SK-N-SH (cell line): ENCODE results near the gene PDCD11. TPM values are rescaled to one million over a fixed set of nuclear protein-coding genes. Genes with fewer than 3 reads are reported as not detected.

Source experiments
- CTCF ChIA-PET: fragments of 300-600, 350-600 bp; formaldehyde crosslinking; extraction: SDS; loops from one replicate; lab custom pipeline; 2021; lab: Yijun Ruan, JAX
- POLR2A ChIA-PET: fragments of 350-600 bp; sonication (Branson Sonifier 250); formaldehyde crosslinking; extraction: SDS; loops from one replicate; lab custom pipeline; 2020; ENCODE audit warnings: antibody characterized with exemption, inconsistent platforms; lab: Yijun Ruan, JAX
- DNase-seq: peaks from one replicate; pipeline ENCODE4 v3.0.0; 2012
- H2AFZ ChIP-seq: fragments of 200-600 bp; sonication (generic); 2 replicates; pipeline ENCODE4 v1.8.1; 2016; ENCODE audit warnings: antibody characterized with exemption, mild to moderate bottlenecking, low read depth
- H3F3A ChIP-seq: fragments of 200-600 bp; sonication (generic); replicated peaks from 2 replicates; pipeline ENCODE3; 2016; ENCODE audit warnings: antibody characterized with exemption, mild to moderate bottlenecking; ENCODE audit not compliant: insufficient read depth
- H3K27ac ChIP-seq, 2 experiments: fragments of 200-500 bp in 1 of 2; fragments of 200-600 bp in 1 of 2; sonication (Bioruptor generic) in 1 of 2; sonication (generic), shearing (Covaris generic) in 1 of 2; 2 replicates each; pipeline versions ENCODE4 v1.5.1 to v1.6.1; 2014 to 2016; ENCODE audit warnings: low read depth in 2 of 2, inconsistent platforms in 1 of 2, low read length in 1 of 2, mild to moderate bottlenecking in 1 of 2, mixed read lengths in 1 of 2
- H3K27me3 ChIP-seq: fragments of 200-600 bp; sonication (generic), shearing (Covaris generic); 2 replicates; pipeline ENCODE4 v1.6.1; 2016; ENCODE audit warnings: mixed run types; ENCODE audit not compliant: insufficient read depth
- H3K36me3 ChIP-seq, 2 experiments: fragments of 200-500 bp in 1 of 2; fragments of 200-600 bp in 1 of 2; sonication (Bioruptor generic) in 1 of 2; sonication (generic) in 1 of 2; replicated peaks in 1 of 2; 2 replicates each; pipeline versions ENCODE3 to v1.5.1; 2014 to 2016; ENCODE audit warnings: low read length in 1 of 2, mild to moderate bottlenecking in 1 of 2; ENCODE audit not compliant: insufficient read depth in 2 of 2, control insufficient read depth in 1 of 2
- H3K4me1 ChIP-seq, 2 experiments: fragments of 200-500 bp in 1 of 2; fragments of 200-600 bp in 1 of 2; sonication (Bioruptor generic) in 1 of 2; sonication (generic), shearing (Covaris generic) in 1 of 2; 2 replicates each; pipeline versions ENCODE4 v1.5.1 to v1.6.1; 2014 to 2016; ENCODE audit warnings: low read depth in 1 of 2, low read length in 1 of 2, mixed run types in 1 of 2; ENCODE audit not compliant: insufficient read depth in 2 of 2, control insufficient read depth in 1 of 2
- H3K4me2 ChIP-seq: fragments of 200-600 bp; sonication (generic), shearing (Covaris generic); 2 replicates; pipeline ENCODE4 v1.6.1; 2017; ENCODE audit warnings: mixed run types
- H3K4me3 ChIP-seq, 2 experiments: fragments of 200-500 bp in 1 of 2; fragments of 200-600 bp in 1 of 2; sonication (Bioruptor generic) in 1 of 2; sonication (generic), shearing (Covaris generic) in 1 of 2; 2 replicates each; pipeline versions ENCODE4 v1.5.1 to v1.8.1; 2014 to 2016; ENCODE audit warnings: low read depth in 2 of 2, inconsistent platforms in 1 of 2, low read length in 1 of 2, mild to moderate bottlenecking in 1 of 2, mixed read lengths in 1 of 2, moderate library complexity in 1 of 2
- H3K79me2 ChIP-seq: fragments of 200-600 bp; sonication (generic); 2 replicates; pipeline ENCODE4 v1.8.1; 2017; ENCODE audit warnings: mild to moderate bottlenecking; ENCODE audit not compliant: insufficient read depth
- H3K9ac ChIP-seq: fragments of 200-600 bp; sonication (generic); 2 replicates; pipeline ENCODE4 v1.6.1; 2017; ENCODE audit warnings: mixed run types
- H3K9me2 ChIP-seq: fragments of 200-600 bp; sonication (generic); 2 replicates; pipeline ENCODE4 v1.6.1; 2017; ENCODE audit warnings: mixed run types
- H3K9me3 ChIP-seq: fragments of 200-600 bp; sonication (generic); 2 replicates; pipeline ENCODE4 v1.6.1; 2017; ENCODE audit warnings: mixed run types, mild to moderate bottlenecking, moderate library complexity
- H4K20me1 ChIP-seq: fragments of 200-600 bp; sonication (generic); 2 replicates; pipeline ENCODE4 v1.6.1; 2017; ENCODE audit warnings: mild to moderate bottlenecking, mixed run types; ENCODE audit not compliant: insufficient read depth
- ELF1 ChIP-seq: IDR thresholded peaks from 2 replicates; pipeline ENCODE4 v1.4.0; 2012
- EP300 ChIP-seq, 2 experiments: IDR thresholded peaks; 2 replicates each; pipeline versions ENCODE4 v1.4.0 to v1.6.1; 2012; ENCODE audit warnings: borderline replicate concordance in 1 of 2, low read depth in 1 of 2, low read length in 1 of 2
- EZH2phosphoT487 ChIP-seq: fragments of 200-600 bp; sonication (generic); IDR thresholded peaks from 2 replicates; pipeline ENCODE4 v1.6.1; 2017; ENCODE audit warnings: low read depth, mixed run types, mild to moderate bottlenecking, antibody characterized with exemption, moderate library complexity, borderline replicate concordance
- FOSL2 ChIP-seq: IDR thresholded peaks from 2 replicates; pipeline ENCODE4 v1.4.0; 2012; ENCODE audit warnings: low read depth, mild to moderate bottlenecking, moderate library complexity, borderline replicate concordance
- FOXM1 ChIP-seq: IDR thresholded peaks from 2 replicates; pipeline ENCODE4 v1.4.0; 2012; ENCODE audit warnings: low read depth, mild to moderate bottlenecking
- GABPA ChIP-seq: IDR thresholded peaks from 2 replicates; pipeline ENCODE4 v1.4.0; 2012; ENCODE audit warnings: low read depth, mild to moderate bottlenecking
- GATA2 ChIP-seq: sonication (generic); formaldehyde crosslinking; IDR thresholded peaks from 2 replicates; pipeline ENCODE4 v1.5.0; 2020; ENCODE audit warnings: mild to moderate bottlenecking, missing genetic modification reagents
- MXI1 ChIP-seq: IDR thresholded peaks from 2 replicates; pipeline ENCODE4 v1.6.1; 2012; ENCODE audit warnings: mild to moderate bottlenecking, low read depth, low read length, improper control_type of control experiment
- NFIC ChIP-seq: IDR thresholded peaks from 2 replicates; pipeline ENCODE4 v1.4.0; 2012; ENCODE audit warnings: borderline replicate concordance
- NRF1 ChIP-seq: IDR thresholded peaks from 2 replicates; pipeline ENCODE4 v1.6.1; 2012; ENCODE audit warnings: low read depth, mild to moderate bottlenecking, low read length
- POLR2AphosphoS5 ChIP-seq: IDR thresholded peaks from 2 replicates; pipeline ENCODE4 v1.6.1; 2012; ENCODE audit warnings: low read depth, low read length
- RAD21 ChIP-seq: IDR thresholded peaks from 2 replicates; pipeline ENCODE4 v1.6.1; 2012; ENCODE audit warnings: mild to moderate bottlenecking, low read length
- RXRA ChIP-seq: IDR thresholded peaks from 2 replicates; pipeline ENCODE4 v1.4.0; 2012; ENCODE audit warnings: low read depth, mild to moderate bottlenecking, borderline replicate concordance
- SMC3 ChIP-seq: IDR thresholded peaks from 2 replicates; pipeline ENCODE4 v1.6.1; 2012; ENCODE audit warnings: low read depth, low read length, improper control_type of control experiment
- TCF12 ChIP-seq: IDR thresholded peaks from 2 replicates; pipeline ENCODE4 v1.4.0; 2012
- YY1 ChIP-seq: IDR thresholded peaks from 2 replicates; pipeline ENCODE4 v1.4.0; 2012; ENCODE audit warnings: low read depth, mild to moderate bottlenecking
- WGBS: methylation state at CpG from one replicate; pipeline ENCODE4 v1.1.6; 2017; ENCODE audit warnings: low lambda C conversion rate; 5-methylcytosine and 5-hydroxymethylcytosine counted together
- polyA plus RNA-seq, 3 experiments: library from polyadenylated mRNA; depleted of rRNA; stranded (reverse); fragments of >200 nt; gene quantifications; 2 replicates each; pipeline ENCODE4 v1.2.3, GENCODE V29; 2012
- TF ChIP-seq, protein P1 (sequence below): IDR thresholded peaks from 2 replicates; pipeline ENCODE4 v1.4.0; 2012; ENCODE audit warnings: low read depth
- TF ChIP-seq, protein P2 (sequence below): IDR thresholded peaks from 2 replicates; pipeline ENCODE4 v1.4.0; 2012; ENCODE audit warnings: low read depth, borderline replicate concordance
- TF ChIP-seq, protein P3 (sequence below): fragments of 150-350 bp; IDR thresholded peaks from 2 replicates; pipeline ENCODE4 v1.6.1; 2017; ENCODE audit warnings: antibody characterized with exemption, low read length, low read depth, borderline replicate concordance
- TF ChIP-seq, protein P4 (sequence below): IDR thresholded peaks from 2 replicates; pipeline ENCODE4; 2012

The PDCD11 gene
- polyA plus RNA-seq, 1 of the 3 experiments (the other 2 are of a cell fraction), result 29.8 TPM

DNA sequence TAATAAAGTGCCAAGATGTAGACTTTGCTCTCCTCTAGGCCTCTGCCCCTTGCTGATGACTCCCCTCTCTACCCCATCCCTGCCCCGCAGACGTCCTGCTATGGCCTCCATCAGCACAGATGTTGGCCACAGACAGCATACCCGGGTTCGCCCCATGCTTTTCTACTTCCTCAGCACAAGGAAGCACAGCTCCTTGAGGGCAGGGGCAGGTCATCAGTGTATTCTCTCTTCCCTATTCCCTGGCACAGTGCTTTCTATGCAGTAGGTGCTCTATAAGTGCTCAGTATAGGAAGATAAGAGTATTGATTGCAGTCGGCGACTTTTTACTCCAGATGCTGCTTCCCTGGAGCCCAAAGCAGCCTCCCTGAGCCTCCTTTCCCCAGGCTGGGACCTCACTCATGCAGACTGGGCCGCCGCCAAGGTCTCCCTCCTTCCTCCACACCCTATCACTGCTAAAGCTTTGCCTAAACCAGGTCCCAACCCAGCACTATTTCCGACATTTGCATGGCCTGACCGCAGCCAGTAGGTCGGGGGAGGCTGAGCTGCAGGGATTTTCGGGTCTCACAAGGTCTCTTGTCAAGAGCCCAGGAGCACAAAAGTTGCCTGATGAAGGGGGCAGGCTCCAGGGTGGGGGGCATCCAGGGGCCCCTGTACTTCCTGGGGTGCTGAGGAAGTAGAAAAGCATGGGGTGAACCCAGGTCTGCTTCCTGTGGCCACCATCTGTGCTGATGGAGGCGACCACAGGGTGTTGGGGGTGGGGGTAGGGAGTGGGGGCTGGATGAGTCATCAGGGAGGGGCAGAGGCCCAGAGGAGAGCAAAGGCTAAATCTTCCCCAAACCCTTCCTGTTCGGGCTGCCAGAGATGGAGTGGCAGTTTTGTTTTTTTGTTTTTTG is 74.6 kb downstream of the PDCD11 start:
- no peaks in the 10 kb centered on the region for H3K79me2 ChIP-seq
- no peaks in the 10 kb centered on the region for H3K4me1 ChIP-seq
- no peaks in the 10 kb centered on the region for H3K27me3 ChIP-seq
- no peaks in the 10 kb centered on the region for H3K9me2 ChIP-seq
- H2AFZ ChIP-seq, result no peak overlapping the region
- no peak for DNase-seq
- no peak overlapping the region for H3K4me3 ChIP-seq
- 86% methylated on average over 12 of the region's 14 CpGs for WGBS
- no peak overlapping the region for H3K9ac ChIP-seq
- ChIA-PET POLR2A (no interaction called here), CTCF (interaction anchor here (3.7 kb wide), 1 partner anchor 15 kb away, joined by 18 read pairs; no protein-coding TSS in a partner anchor)
- no peaks in the 10 kb centered on the region for H3K36me3 ChIP-seq
- H3K4me2 ChIP-seq, result no peak overlapping the region
- no peaks in the 10 kb centered on the region for H3F3A ChIP-seq
- no peak overlapping the region for H3K27ac ChIP-seq
- no peaks in the 10 kb centered on the region for H3K9me3 ChIP-seq
- TF ChIP-seq NFIC, result no peak
- no peak for TF ChIP-seq MXI1
- no peak for TF ChIP-seq RAD21
- TF ChIP-seq, protein P1, sequence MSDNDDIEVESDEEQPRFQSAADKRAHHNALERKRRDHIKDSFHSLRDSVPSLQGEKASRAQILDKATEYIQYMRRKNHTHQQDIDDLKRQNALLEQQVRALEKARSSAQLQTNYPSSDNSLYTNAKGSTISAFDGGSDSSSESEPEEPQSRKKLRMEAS, result no peak
- no peak for TF ChIP-seq TCF12
- H4K20me1 ChIP-seq, result no peaks in the 10 kb centered on the region

DNA sequence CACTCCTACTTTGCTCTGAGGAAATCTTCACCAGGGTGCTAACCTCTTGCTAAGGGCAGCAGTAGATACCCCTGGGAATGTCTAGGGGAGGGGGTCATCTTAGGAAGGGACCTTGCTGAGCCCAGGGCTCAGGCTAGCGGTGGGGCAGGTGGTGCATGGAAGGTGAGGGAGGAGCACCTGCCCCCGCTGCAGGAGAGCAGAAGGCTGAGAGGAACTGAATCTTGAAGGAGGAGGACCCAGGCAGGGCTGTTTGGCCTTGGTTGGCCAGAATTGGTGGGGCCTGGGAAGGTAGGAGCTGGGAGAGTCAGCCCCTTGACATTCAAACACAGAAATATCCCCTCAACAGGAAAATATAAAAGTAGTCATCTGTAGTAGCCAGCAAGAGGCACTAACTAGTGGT is 75.6 kb downstream of the PDCD11 start:
- H3K9me3 ChIP-seq, result no peaks in the 10 kb centered on the region
- POLR2A ChIA-PET, result no interaction called here
- H3K27me3 ChIP-seq, result no peaks in the 10 kb centered on the region
- H3K36me3 ChIP-seq, result no peaks in the 10 kb centered on the region
- H2AFZ ChIP-seq, result no peak overlapping the region
- no peak overlapping the region for H3K27ac ChIP-seq
- WGBS, result 77% methylated on average over 2 of the region's 2 CpGs
- H3F3A ChIP-seq, result no peaks in the 10 kb centered on the region
- no peaks in the 10 kb centered on the region for H3K79me2 ChIP-seq
- no peaks in the 10 kb centered on the region for H3K9me2 ChIP-seq
- H4K20me1 ChIP-seq, result no peaks in the 10 kb centered on the region
- peaks cover 0 to 3% of the 10 kb centered on the region in 2 experiments; a peak in 1 of 4 replicates for H3K4me1 ChIP-seq
- no peak overlapping the region for H3K9ac ChIP-seq
- no peak for TF ChIP-seq YY1
- TF ChIP-seq, protein P2, sequence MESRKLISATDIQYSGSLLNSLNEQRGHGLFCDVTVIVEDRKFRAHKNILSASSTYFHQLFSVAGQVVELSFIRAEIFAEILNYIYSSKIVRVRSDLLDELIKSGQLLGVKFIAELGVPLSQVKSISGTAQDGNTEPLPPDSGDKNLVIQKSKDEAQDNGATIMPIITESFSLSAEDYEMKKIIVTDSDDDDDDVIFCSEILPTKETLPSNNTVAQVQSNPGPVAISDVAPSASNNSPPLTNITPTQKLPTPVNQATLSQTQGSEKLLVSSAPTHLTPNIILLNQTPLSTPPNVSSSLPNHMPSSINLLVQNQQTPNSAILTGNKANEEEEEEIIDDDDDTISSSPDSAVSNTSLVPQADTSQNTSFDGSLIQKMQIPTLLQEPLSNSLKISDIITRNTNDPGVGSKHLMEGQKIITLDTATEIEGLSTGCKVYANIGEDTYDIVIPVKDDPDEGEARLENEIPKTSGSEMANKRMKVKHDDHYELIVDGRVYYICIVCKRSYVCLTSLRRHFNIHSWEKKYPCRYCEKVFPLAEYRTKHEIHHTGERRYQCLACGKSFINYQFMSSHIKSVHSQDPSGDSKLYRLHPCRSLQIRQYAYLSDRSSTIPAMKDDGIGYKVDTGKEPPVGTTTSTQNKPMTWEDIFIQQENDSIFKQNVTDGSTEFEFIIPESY, result no peak
- TF ChIP-seq FOSL2, result no peak
- TF ChIP-seq EZH2phosphoT487, result no peak
- TF ChIP-seq, protein P3, sequence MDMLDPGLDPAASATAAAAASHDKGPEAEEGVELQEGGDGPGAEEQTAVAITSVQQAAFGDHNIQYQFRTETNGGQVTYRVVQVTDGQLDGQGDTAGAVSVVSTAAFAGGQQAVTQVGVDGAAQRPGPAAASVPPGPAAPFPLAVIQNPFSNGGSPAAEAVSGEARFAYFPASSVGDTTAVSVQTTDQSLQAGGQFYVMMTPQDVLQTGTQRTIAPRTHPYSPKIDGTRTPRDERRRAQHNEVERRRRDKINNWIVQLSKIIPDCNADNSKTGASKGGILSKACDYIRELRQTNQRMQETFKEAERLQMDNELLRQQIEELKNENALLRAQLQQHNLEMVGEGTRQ, result no peak
- no peak for TF ChIP-seq POLR2AphosphoS5
- no peak for TF ChIP-seq TCF12
- no peak for TF ChIP-seq FOXM1
- no peak for TF ChIP-seq NRF1
- no peak for TF ChIP-seq SMC3
- TF ChIP-seq GABPA, result no peak
- TF ChIP-seq EP300 (IDR thresholded peaks at IDR 0.05; ENCODE audit: borderline replicate concordance in 1 of 2, low read depth in 1 of 2, low read length in 1 of 2), result no peak
- TF ChIP-seq, protein P4, sequence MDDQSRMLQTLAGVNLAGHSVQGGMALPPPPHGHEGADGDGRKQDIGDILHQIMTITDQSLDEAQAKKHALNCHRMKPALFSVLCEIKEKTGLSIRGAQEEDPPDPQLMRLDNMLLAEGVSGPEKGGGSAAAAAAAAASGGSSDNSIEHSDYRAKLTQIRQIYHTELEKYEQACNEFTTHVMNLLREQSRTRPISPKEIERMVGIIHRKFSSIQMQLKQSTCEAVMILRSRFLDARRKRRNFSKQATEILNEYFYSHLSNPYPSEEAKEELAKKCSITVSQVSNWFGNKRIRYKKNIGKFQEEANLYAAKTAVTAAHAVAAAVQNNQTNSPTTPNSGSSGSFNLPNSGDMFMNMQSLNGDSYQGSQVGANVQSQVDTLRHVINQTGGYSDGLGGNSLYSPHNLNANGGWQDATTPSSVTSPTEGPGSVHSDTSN, result no peak
- no peak for TF ChIP-seq ELF1
- TF ChIP-seq, protein P1, result no peak
- no peak for TF ChIP-seq RXRA
- TF ChIP-seq GATA2 (CRISPR knock-in tag), result no peak
- DNase-seq, result no peak
- no peak overlapping the region for H3K4me3 ChIP-seq
- CTCF ChIA-PET, result interaction anchor here (1.2 to 3.7 kb wide), 2 partner anchors 14 to 214 kb away, joined by 3 to 18 read pairs; no protein-coding TSS in a partner anchor
- no peak overlapping the region for H3K4me2 ChIP-seq
